ENCODE measurements around the gene GTPBP1. TPM values are rescaled to one million over a fixed set of nuclear protein-coding genes. Genes with fewer than 3 reads are reported as not detected.
A peak's percentile ranks its signal among the peaks of the same experiment; 100 is the strongest.

GTPBP1 gene
- total and polyA plus RNA-seq, 2 of the 13 experiments (the other 11 are each of a cell fraction or from before 2014, with no cell fraction given), result 22.3 to 27.0 TPM

DNA sequence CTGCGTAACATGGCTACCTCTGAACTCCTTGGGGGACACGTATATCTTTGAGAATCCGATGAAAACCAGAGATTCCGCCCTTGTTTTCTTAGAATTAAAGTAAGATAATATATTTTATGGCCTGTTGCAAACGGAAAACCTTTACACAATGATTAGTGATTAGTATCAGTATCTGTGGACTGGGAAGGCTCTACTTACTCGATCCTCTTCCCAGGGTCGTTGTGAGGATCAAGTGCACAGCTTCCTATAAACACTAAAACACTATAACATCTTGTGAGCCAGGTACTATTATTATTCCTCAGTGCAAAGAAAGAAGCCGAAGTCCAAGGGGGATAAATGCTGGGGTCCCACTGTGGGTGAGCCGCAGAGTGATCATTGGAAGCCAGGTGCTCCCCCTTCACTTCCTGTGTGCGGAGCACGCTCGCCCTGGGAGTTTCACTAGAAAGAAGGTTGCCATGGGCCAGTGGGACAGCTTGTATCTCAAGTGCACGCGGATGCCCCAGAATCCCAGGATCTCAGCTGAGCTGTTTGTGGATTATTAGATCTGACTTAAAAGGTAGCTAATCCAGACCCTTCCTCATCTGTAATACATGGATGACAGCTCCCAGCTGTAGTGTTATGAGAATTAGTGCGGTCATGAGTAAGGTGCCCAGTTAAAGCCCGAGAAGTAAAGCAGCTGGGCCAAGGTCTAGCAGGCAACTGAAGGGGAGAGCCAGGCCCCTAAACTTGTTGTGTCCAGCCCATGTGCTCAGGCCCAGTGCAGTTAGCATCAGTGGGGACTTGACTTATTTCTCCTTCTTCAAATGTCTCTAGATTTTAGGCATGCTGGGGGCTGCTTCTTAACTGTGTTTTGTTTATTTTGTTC is 48.5 kb upstream of the GTPBP1 start (continued):
- TF ChIP-seq GTF3A (CRISPR knock-in tag; conservative IDR thresholded peaks at IDR 0.05) (no peak), TARDBP (CRISPR knock-in tag; IDR thresholded peaks at IDR 0.05) (no peak), ZNF138 (CRISPR knock-in tag; IDR thresholded peaks at IDR 0.05; ENCODE audit: low read depth) (no peak), CENPX (CRISPR knock-in tag; IDR thresholded peaks at IDR 0.05) (no peak), ZBTB3 (CRISPR knock-in tag; IDR thresholded peaks at IDR 0.05; ENCODE audit: borderline replicate concordance, low read depth) (no peak), ADNP (CRISPR knock-in tag; IDR thresholded peaks at IDR 0.05) (no peak), CCAR2 (optimal IDR thresholded peaks at IDR 0.05; ENCODE audit: low read depth, low read length) (no peak), ZNF768 (CRISPR knock-in tag; IDR thresholded peaks at IDR 0.05) (no peak), MXD4 (CRISPR knock-in tag; IDR thresholded peaks at IDR 0.05) (no peak), TP53 (CRISPR knock-in tag; conservative IDR thresholded peaks at IDR 0.05) (no peak), MBNL3 (CRISPR knock-in tag; conservative IDR thresholded peaks at IDR 0.05) (no peak), ZSCAN22 (CRISPR knock-in tag; IDR thresholded peaks at IDR 0.05) (no peak), SP140L (CRISPR knock-in tag; IDR thresholded peaks at IDR 0.05; ENCODE audit: borderline replicate concordance) (no peak), DNMT3B (CRISPR knock-in tag; conservative IDR thresholded peaks at IDR 0.05) (no peak), ZFP82 (CRISPR knock-in tag; IDR thresholded peaks at IDR 0.05; ENCODE audit: borderline replicate concordance) (no peak), ETV5 (CRISPR knock-in tag; IDR thresholded peaks at IDR 0.05; ENCODE audit: borderline replicate concordance) (peak; percentile 46; the same call in 1 of the 2 replicates), TGIF2 (CRISPR knock-in tag; IDR thresholded peaks at IDR 0.05) (no peak), ZNF510 (CRISPR knock-in tag; IDR thresholded peaks at IDR 0.05; ENCODE audit: low read depth) (no peak), SALL2 (CRISPR knock-in tag; IDR thresholded peaks at IDR 0.05) (no peak)
- TF ChIP-seq, protein P1, sequence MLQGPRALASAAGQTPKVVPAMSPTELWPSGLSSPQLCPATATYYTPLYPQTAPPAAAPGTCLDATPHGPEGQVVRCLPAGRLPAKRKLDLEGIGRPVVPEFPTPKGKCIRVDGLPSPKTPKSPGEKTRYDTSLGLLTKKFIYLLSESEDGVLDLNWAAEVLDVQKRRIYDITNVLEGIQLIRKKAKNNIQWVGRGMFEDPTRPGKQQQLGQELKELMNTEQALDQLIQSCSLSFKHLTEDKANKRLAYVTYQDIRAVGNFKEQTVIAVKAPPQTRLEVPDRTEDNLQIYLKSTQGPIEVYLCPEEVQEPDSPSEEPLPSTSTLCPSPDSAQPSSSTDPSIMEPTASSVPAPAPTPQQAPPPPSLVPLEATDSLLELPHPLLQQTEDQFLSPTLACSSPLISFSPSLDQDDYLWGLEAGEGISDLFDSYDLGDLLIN (CRISPR knock-in tag; IDR thresholded peaks at IDR 0.05; ENCODE audit: borderline replicate concordance), result no peak
- TF ChIP-seq, protein P2, sequence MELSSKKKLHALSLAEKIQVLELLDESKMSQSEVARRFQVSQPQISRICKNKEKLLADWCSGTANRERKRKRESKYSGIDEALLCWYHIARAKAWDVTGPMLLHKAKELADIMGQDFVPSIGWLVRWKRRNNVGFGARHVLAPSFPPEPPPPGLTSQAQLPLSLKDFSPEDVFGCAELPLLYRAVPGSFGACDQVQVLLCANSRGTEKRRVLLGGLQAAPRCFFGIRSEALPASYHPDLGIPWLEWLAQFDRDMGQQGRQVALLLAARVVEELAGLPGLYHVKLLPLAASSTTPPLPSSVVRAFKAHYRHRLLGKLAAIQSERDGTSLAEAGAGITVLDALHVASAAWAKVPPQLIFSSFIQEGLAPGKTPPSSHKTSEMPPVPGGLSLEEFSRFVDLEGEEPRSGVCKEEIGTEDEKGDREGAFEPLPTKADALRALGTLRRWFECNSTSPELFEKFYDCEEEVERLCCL (CRISPR knock-in tag; IDR thresholded peaks at IDR 0.05; ENCODE audit: borderline replicate concordance), result no peak
- TF ChIP-seq, protein P3, sequence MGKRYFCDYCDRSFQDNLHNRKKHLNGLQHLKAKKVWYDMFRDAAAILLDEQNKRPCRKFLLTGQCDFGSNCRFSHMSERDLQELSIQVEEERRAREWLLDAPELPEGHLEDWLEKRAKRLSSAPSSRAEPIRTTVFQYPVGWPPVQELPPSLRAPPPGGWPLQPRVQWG (CRISPR knock-in tag; IDR thresholded peaks at IDR 0.05; ENCODE audit: borderline replicate concordance, low read depth), result no peak
- TF ChIP-seq, protein P4, sequence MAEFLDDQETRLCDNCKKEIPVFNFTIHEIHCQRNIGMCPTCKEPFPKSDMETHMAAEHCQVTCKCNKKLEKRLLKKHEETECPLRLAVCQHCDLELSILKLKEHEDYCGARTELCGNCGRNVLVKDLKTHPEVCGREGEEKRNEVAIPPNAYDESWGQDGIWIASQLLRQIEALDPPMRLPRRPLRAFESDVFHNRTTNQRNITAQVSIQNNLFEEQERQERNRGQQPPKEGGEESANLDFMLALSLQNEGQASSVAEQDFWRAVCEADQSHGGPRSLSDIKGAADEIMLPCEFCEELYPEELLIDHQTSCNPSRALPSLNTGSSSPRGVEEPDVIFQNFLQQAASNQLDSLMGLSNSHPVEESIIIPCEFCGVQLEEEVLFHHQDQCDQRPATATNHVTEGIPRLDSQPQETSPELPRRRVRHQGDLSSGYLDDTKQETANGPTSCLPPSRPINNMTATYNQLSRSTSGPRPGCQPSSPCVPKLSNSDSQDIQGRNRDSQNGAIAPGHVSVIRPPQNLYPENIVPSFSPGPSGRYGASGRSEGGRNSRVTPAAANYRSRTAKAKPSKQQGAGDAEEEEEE (CRISPR knock-in tag; IDR thresholded peaks at IDR 0.05; ENCODE audit: borderline replicate concordance), result no peak
- TF ChIP-seq, protein P5, sequence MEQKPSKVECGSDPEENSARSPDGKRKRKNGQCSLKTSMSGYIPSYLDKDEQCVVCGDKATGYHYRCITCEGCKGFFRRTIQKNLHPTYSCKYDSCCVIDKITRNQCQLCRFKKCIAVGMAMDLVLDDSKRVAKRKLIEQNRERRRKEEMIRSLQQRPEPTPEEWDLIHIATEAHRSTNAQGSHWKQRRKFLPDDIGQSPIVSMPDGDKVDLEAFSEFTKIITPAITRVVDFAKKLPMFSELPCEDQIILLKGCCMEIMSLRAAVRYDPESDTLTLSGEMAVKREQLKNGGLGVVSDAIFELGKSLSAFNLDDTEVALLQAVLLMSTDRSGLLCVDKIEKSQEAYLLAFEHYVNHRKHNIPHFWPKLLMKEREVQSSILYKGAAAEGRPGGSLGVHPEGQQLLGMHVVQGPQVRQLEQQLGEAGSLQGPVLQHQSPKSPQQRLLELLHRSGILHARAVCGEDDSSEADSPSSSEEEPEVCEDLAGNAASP (CRISPR knock-in tag; IDR thresholded peaks at IDR 0.05; ENCODE audit: borderline replicate concordance), result no peak
